PC-9 (cell line): ENCODE measurements around the gene FN3KRP. TPM values are rescaled to one million over a fixed set of nuclear protein-coding genes. Genes with fewer than 3 reads are reported as not detected.

Source experiments
- BruUV-seq: library from RNA; stranded (reverse); fragments of 400-500 nt; replicated peaks from 2 replicates; lab custom pipeline; 2021; lab: Mats Ljungman, UMichigan
- CTCF ChIA-PET: fragments of 300-600 bp; sonication (Branson Sonifier 250); formaldehyde crosslinking; loops from one replicate; lab custom pipeline; 2022; ENCODE audit warnings: antibody characterized with exemption; lab: Charles Lee
- POLR2A ChIA-PET: fragments of 300-600 bp; sonication (Branson Sonifier 250); formaldehyde crosslinking; loops from one replicate; lab custom pipeline; 2022; ENCODE audit warnings: antibody characterized with exemption; ENCODE audit not compliant: unreplicated experiment; lab: Charles Lee
- DNase-seq, 2 experiments: peaks; one replicate each; pipeline versions ENCODE4 v3.0.0 to v3.0.0-alpha.2; 2015 to 2022; ENCODE audit warnings: mixed read lengths in 1 of 2
- H2AFZ ChIP-seq: fragments of 200-600 bp; sonication (generic); 2 replicates; pipeline ENCODE4 v1.8.1; 2017; ENCODE audit warnings: antibody characterized with exemption
- H3F3A ChIP-seq: fragments of 200-600 bp; sonication (generic); 2 replicates; pipeline ENCODE4 v1.8.1; 2017; ENCODE audit warnings: antibody characterized with exemption, mild to moderate bottlenecking, low read depth; ENCODE audit not compliant: insufficient read depth
- H3K27ac ChIP-seq: fragments of 200-600 bp; sonication (generic); 2 replicates; pipeline ENCODE4 v1.6.1; 2016; ENCODE audit warnings: mixed run types
- H3K27me3 ChIP-seq: fragments of 200-600 bp; sonication (generic); 2 replicates; pipeline ENCODE4 v1.6.1; 2016; ENCODE audit warnings: low read depth, mixed run types; ENCODE audit not compliant: insufficient read depth
- H3K36me3 ChIP-seq: fragments of 200-600 bp; sonication (generic); 2 replicates; pipeline ENCODE4 v1.6.1; 2016; ENCODE audit warnings: low read depth, mixed run types
- H3K4me1 ChIP-seq: fragments of 200-600 bp; sonication (generic); replicated peaks from 2 replicates; pipeline ENCODE4 v1.6.1; 2016; ENCODE audit warnings: mixed run types; ENCODE audit not compliant: insufficient read depth
- H3K4me2 ChIP-seq: fragments of 200-600 bp; sonication (generic); 2 replicates; pipeline ENCODE4 v1.6.1; 2017; ENCODE audit warnings: mixed run types
- H3K4me3 ChIP-seq: fragments of 200-600 bp; sonication (generic); 2 replicates; pipeline ENCODE4 v1.6.1; 2016; ENCODE audit warnings: mixed run types
- H3K79me2 ChIP-seq: fragments of 200-600 bp; sonication (generic); 2 replicates; pipeline ENCODE4 v1.6.1; 2017; ENCODE audit warnings: low read depth, mixed run types
- H3K9me2 ChIP-seq: fragments of 200-600 bp; sonication (generic); 2 replicates; pipeline ENCODE4 v1.8.1; 2017; ENCODE audit warnings: mild to moderate bottlenecking; ENCODE audit not compliant: insufficient read depth
- H3K9me3 ChIP-seq: fragments of 200-600 bp; sonication (generic); 2 replicates; pipeline ENCODE4 v1.8.1; 2016; ENCODE audit warnings: low read depth; ENCODE audit not compliant: insufficient read depth
- H4K20me1 ChIP-seq: fragments of 200-600 bp; sonication (generic); 2 replicates; pipeline ENCODE4 v1.8.1; 2017; ENCODE audit not compliant: insufficient read depth
- CTCF ChIP-seq: fragments of 200-600 bp; sonication (generic); conservative IDR thresholded peaks from 2 replicates; pipeline ENCODE4 v1.6.1; 2017; ENCODE audit warnings: mixed run types, antibody characterized with exemption, mild to moderate bottlenecking, moderate library complexity
- EZH2 ChIP-seq: fragments of 200-600 bp; sonication (generic); IDR thresholded peaks from 2 replicates; pipeline ENCODE4 v1.8.0; 2017; ENCODE audit warnings: antibody characterized with exemption, low read depth
- intact Hi-C: fragments of 100-400 bp; cut with micrococcal nuclease; formaldehyde crosslinking; loops from one replicate; pipeline ENCODE4 v1.10.0; 2022; ENCODE audit not compliant: unreplicated experiment
- total RNA-seq: library from RNA; stranded (reverse); gene quantifications from 2 replicates; pipeline ENCODE4 v1.2.3, GENCODE V29; 2021

FN3KRP gene
- total RNA-seq, 1 experiment from 2014 or later = 28.8 TPM

GRCh38 chr17:82702231-82702927, 14.1 kb upstream of the FN3KRP start:
- Histone ChIP-seq H4K20me1 (no peaks in the 10 kb centered on the region), H2AFZ (no peak overlapping the region), H3K27ac (no peak overlapping the region), H3K79me2 (no peaks in the 10 kb centered on the region), H3K4me3 (no peak overlapping the region), H3K9me2 (no peaks in the 10 kb centered on the region), H3K9me3 (no peaks in the 10 kb centered on the region), H3K27me3 (no peaks in the 10 kb centered on the region), H3K4me2 (no peak overlapping the region), H3F3A (no peaks in the 10 kb centered on the region), H3K36me3 (no peaks in the 10 kb centered on the region), H3K4me1 (no peaks in the 10 kb centered on the region)
- CTCF ChIA-PET = no interaction called here
- no TSS peak for BruUV-seq
- intact Hi-C loops = no loop called here
- TF ChIP-seq CTCF (no peak), EZH2 (no peak)
- POLR2A ChIA-PET = interaction anchor here (0.7 kb wide), 1 partner anchor 110 kb away, joined by 4 read pairs; no protein-coding TSS in a partner anchor
- no peak for DNase-seq

DNA sequence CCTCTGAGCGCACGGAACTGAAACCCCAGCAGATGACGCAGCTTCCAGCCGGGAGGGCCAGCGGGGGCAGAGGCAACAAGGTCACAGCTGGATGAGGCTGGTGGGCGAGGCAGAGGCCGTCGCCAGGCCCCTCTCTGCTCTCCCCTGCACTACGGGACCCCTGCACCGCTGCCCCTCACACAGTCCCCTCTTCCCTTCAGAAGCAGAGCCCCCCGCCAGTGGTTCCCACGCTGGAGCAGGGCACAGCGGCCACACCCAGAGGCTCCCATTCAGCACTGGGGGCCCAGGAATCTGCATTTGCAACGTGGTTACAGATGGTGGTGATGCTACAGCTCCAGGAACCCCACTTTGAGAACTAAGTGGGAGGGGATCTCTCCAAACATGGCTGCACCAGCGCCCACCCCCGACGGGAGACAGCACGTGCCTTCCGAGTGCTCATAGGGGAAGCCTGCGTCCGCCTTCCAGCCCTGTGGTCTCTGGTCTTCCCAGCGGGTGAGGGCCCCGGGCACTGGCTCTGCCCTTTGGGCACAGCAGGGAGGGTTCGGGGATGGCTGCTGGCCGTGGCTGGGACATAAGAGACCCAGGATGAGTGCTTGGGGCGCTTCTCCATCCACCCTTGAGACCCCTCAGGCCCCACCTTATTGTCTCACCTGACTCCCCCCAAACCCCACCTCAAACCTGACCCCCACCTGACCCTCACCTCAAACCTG, 13.3 kb upstream of the FN3KRP start:
- no peak for TF ChIP-seq EZH2
- no peaks in the 10 kb centered on the region for H3K4me1 ChIP-seq
- no peaks in the 10 kb centered on the region for H3K9me3 ChIP-seq
- no peak overlapping the region for H3K4me2 ChIP-seq
- H3K27me3 ChIP-seq = no peaks in the 10 kb centered on the region
- no peak overlapping the region for H3K4me3 ChIP-seq
- no TSS peak for BruUV-seq
- no peaks in the 10 kb centered on the region for H3K9me2 ChIP-seq
- no peaks in the 10 kb centered on the region for H4K20me1 ChIP-seq
- H3K27ac ChIP-seq = no peak overlapping the region
- CTCF ChIA-PET = no interaction called here
- H3K79me2 ChIP-seq = no peaks in the 10 kb centered on the region
- H3K36me3 ChIP-seq = no peaks in the 10 kb centered on the region
- intact Hi-C loops = no loop called here
- H3F3A ChIP-seq = peaks cover 3% of the 10 kb centered on the region; the same call in 1 of the 2 replicates
- H2AFZ ChIP-seq = no peak overlapping the region
- POLR2A ChIA-PET = no interaction called here
- DNase-seq = no peak

- intact Hi-C loops = no loop called here
- H3K27ac ChIP-seq = no peak overlapping the region
- H3F3A ChIP-seq = peaks cover 6% of the 10 kb centered on the region; the same call in 1 of the 2 replicates
- no peak overlapping the region for H2AFZ ChIP-seq
- H3K79me2 ChIP-seq = no peaks in the 10 kb centered on the region
- no peaks in the 10 kb centered on the region for H3K4me1 ChIP-seq
- H3K9me2 ChIP-seq = no peaks in the 10 kb centered on the region
- no TSS peak for BruUV-seq
- POLR2A ChIA-PET = interaction anchor here (0.7 kb wide), 1 partner anchor 135 kb away, joined by 3 read pairs; no protein-coding TSS in a partner anchor
- no peak for DNase-seq
- no peaks in the 10 kb centered on the region for H4K20me1 ChIP-seq
- CTCF ChIA-PET = no interaction called here
- H3K9me3 ChIP-seq = no peaks in the 10 kb centered on the region
- TF ChIP-seq EZH2 = no peak
- no peak for TF ChIP-seq CTCF
- H3K36me3 ChIP-seq = no peaks in the 10 kb centered on the region
- no peak overlapping the region for H3K4me3 ChIP-seq
- H3K27me3 ChIP-seq = no peaks in the 10 kb centered on the region
- H3K4me2 ChIP-seq = no peak overlapping the region
These were observed 12.3 kb upstream of the FN3KRP start for GRCh38 chr17:82703935-82704865.
